Measurements from ENCODE around the gene PTPRA.

The PTPRA gene

GRCh38 chr20:3082306-3082951, 209.1 kb downstream of the PTPRA start:
- no peak for DNase-seq

GRCh38 chr20:3082955-3083952, 210.0 kb downstream of the PTPRA start:
- DNase-seq: no peak

- DNase-seq: no peak
Measured at GRCh38 chr20:3084283-3084985, 211.2 kb downstream of the PTPRA start, which contains the start of gene AVP. Gene AVP (minus strand): TSS chr20:3084724. CDS start chr20:3084674, 50 bp downstream.

- no peak for DNase-seq
Measured at GRCh38 chr20:3084986-3085360, 211.7 kb downstream of the PTPRA start.

- no peak for DNase-seq
Measured at GRCh38 chr20:3085571-3086072, 212.3 kb downstream of the PTPRA start.

GRCh38 chr20:3088031-3088430, 214.8 kb downstream of the PTPRA start:
- DNase-seq: no peak
